HEK293 (cell line): ENCODE results near the gene CFAP45.

ENCODE experiments used
- CTCF ChIA-PET: fragments of 350-600 bp; formaldehyde crosslinking; extraction: SDS; loops from one replicate; lab custom pipeline; 2021; ENCODE audit warnings: antibody characterized with exemption; lab: Yijun Ruan, JAX
- POLR2A ChIA-PET: fragments of 300-600 bp; formaldehyde crosslinking; extraction: SDS; loops from one replicate; lab custom pipeline; 2020; ENCODE audit warnings: antibody characterized with exemption, inconsistent platforms; lab: Yijun Ruan, JAX
- H3K27ac ChIP-seq: fragments of 200-500 bp; sonication (Bioruptor generic); 2 replicates; pipeline ENCODE4 v1.5.1; 2014; ENCODE audit warnings: low read depth, low read length, control low read depth, inconsistent platforms; ENCODE audit errors: extremely low read depth
- H3K36me3 ChIP-seq, 2 experiments: fragments of 200-500 bp in 1 of 2; sonication (Bioruptor generic) in 1 of 2; 1 replicate in 1 of 2; 2 replicates in 1 of 2; pipeline ENCODE4 v1.5.1; 2014 to 2017; ENCODE audit warnings: inconsistent platforms in 2 of 2, low read length in 2 of 2; ENCODE audit not compliant: control insufficient read depth in 2 of 2, insufficient read depth in 1 of 2
- H3K4me1 ChIP-seq: fragments of 200-500 bp; sonication (Bioruptor generic); 2 replicates; pipeline ENCODE4 v1.5.1; 2014; ENCODE audit warnings: mild to moderate bottlenecking, low read length, inconsistent platforms; ENCODE audit not compliant: control insufficient read depth, insufficient read depth
- H3K4me3 ChIP-seq: 2 replicates; pipeline ENCODE4 v1.5.1; 2011; ENCODE audit warnings: low read depth, mild to moderate bottlenecking, control low read depth, low read length, moderate library complexity
- H3K9me3 ChIP-seq: fragments of 200-500 bp; sonication (Bioruptor generic); 2 replicates; pipeline ENCODE4 v1.5.1; 2014; ENCODE audit warnings: low read depth, low read length, inconsistent platforms; ENCODE audit not compliant: control insufficient read depth, insufficient read depth
- GLIS1 ChIP-seq: fragments of 450-650 bp; formaldehyde crosslinking; IDR thresholded peaks from 2 replicates; pipeline ENCODE4 v1.5.1; 2016; ENCODE audit warnings: missing biosample characterization, missing genetic modification characterization
- KLF9 ChIP-seq: fragments of 450-650 bp; formaldehyde crosslinking; IDR thresholded peaks from 2 replicates; pipeline ENCODE4 v1.5.1; 2016; ENCODE audit warnings: missing biosample characterization, missing genetic modification characterization, low read depth
- MYNN ChIP-seq: fragments of 450-650 bp; formaldehyde crosslinking; IDR thresholded peaks from 2 replicates; pipeline ENCODE4 v1.5.1; 2016; ENCODE audit warnings: missing biosample characterization, missing genetic modification characterization, borderline replicate concordance
- OSR2 ChIP-seq: fragments of 450-650 bp; formaldehyde crosslinking; IDR thresholded peaks from 2 replicates; pipeline ENCODE4 v1.5.1; 2016; ENCODE audit warnings: missing biosample characterization, missing genetic modification characterization
- OVOL3 ChIP-seq: fragments of 450-650 bp; formaldehyde crosslinking; IDR thresholded peaks from 2 replicates; pipeline ENCODE4 v1.5.1; 2016; ENCODE audit warnings: missing biosample characterization, missing genetic modification characterization
- REPIN1 ChIP-seq: fragments of 450-650 bp; formaldehyde crosslinking; IDR thresholded peaks from 2 replicates; pipeline ENCODE4 v1.5.1; 2017; ENCODE audit warnings: missing biosample characterization, missing genetic modification characterization, low read depth
- SETDB1 ChIP-seq: IDR thresholded peaks from one replicate; pipeline ENCODE4 v1.6.1; 2017; ENCODE audit warnings: mild to moderate bottlenecking, low read length, moderate library complexity, mixed read lengths; ENCODE audit not compliant: insufficient read length
- WT1 ChIP-seq: fragments of 450-650 bp; formaldehyde crosslinking; IDR thresholded peaks from 2 replicates; pipeline ENCODE4 v1.5.1; 2016; ENCODE audit warnings: missing biosample characterization, missing genetic modification characterization
- YY1 ChIP-seq: fragments of 450-650 bp; formaldehyde crosslinking; IDR thresholded peaks from 2 replicates; pipeline ENCODE4 v1.5.1; 2018; ENCODE audit warnings: missing biosample characterization, missing genetic modification characterization
- ZFHX2 ChIP-seq: fragments of 450-650 bp; formaldehyde crosslinking; conservative IDR thresholded peaks from 2 replicates; pipeline ENCODE4 v1.5.1; 2016; ENCODE audit warnings: missing biosample characterization, missing genetic modification characterization
- ZNF175 ChIP-seq: fragments of 450-650 bp; formaldehyde crosslinking; IDR thresholded peaks from 2 replicates; pipeline ENCODE4 v1.5.1; 2016; ENCODE audit warnings: missing biosample characterization, missing genetic modification characterization
- ZNF2 ChIP-seq: fragments of 450-650 bp; formaldehyde crosslinking; IDR thresholded peaks from 2 replicates; pipeline ENCODE4 v1.5.1; 2016; ENCODE audit warnings: missing biosample characterization, missing genetic modification characterization
- ZNF324 ChIP-seq: fragments of 450-650 bp; formaldehyde crosslinking; IDR thresholded peaks from 2 replicates; pipeline ENCODE4 v1.5.1; 2016; ENCODE audit warnings: missing biosample characterization, missing genetic modification characterization
- ZNF404 ChIP-seq: fragments of 450-650 bp; formaldehyde crosslinking; IDR thresholded peaks from 2 replicates; pipeline ENCODE4 v1.5.1; 2017; ENCODE audit warnings: missing biosample characterization, missing genetic modification characterization
- ZNF473 ChIP-seq: fragments of 450-650 bp; formaldehyde crosslinking; IDR thresholded peaks from 2 replicates; pipeline ENCODE4 v1.5.1; 2017; ENCODE audit warnings: missing biosample characterization, missing genetic modification characterization
- ZNF510 ChIP-seq: fragments of 450-650 bp; formaldehyde crosslinking; IDR thresholded peaks from 2 replicates; pipeline ENCODE4 v1.5.1; 2018; ENCODE audit warnings: mild to moderate bottlenecking, missing genetic modification characterization, missing biosample characterization; ENCODE audit not compliant: insufficient replicate concordance
- ZNF521 ChIP-seq: fragments of 450-650 bp; formaldehyde crosslinking; IDR thresholded peaks from 2 replicates; pipeline ENCODE4 v1.5.1; 2017; ENCODE audit warnings: missing biosample characterization, mild to moderate bottlenecking, missing genetic modification characterization
- ZNF561 ChIP-seq: fragments of 450-650 bp; IDR thresholded peaks from 2 replicates; pipeline ENCODE4 v1.5.1; 2018; ENCODE audit warnings: missing biosample characterization, missing genetic modification characterization, borderline replicate concordance
- ZNF600 ChIP-seq: fragments of 450-650 bp; formaldehyde crosslinking; IDR thresholded peaks from 2 replicates; pipeline ENCODE4 v1.5.1; 2016; ENCODE audit warnings: missing biosample characterization, missing genetic modification characterization
- ZNF624 ChIP-seq: fragments of 450-650 bp; formaldehyde crosslinking; IDR thresholded peaks from 2 replicates; pipeline ENCODE4 v1.5.1; 2017; ENCODE audit warnings: missing biosample characterization, missing genetic modification characterization
- ZNF701 ChIP-seq: fragments of 450-650 bp; formaldehyde crosslinking; IDR thresholded peaks from 2 replicates; pipeline ENCODE4 v1.5.1; 2016; ENCODE audit warnings: missing biosample characterization, missing genetic modification characterization
- ZNF768 ChIP-seq: fragments of 450-650 bp; formaldehyde crosslinking; IDR thresholded peaks from 2 replicates; pipeline ENCODE4 v1.5.1; 2018; ENCODE audit warnings: missing biosample characterization, mild to moderate bottlenecking, missing genetic modification characterization
- ZNF776 ChIP-seq: fragments of 450-650 bp; formaldehyde crosslinking; IDR thresholded peaks from 2 replicates; pipeline ENCODE4 v1.5.0; 2017; ENCODE audit warnings: missing biosample characterization, missing genetic modification characterization, borderline replicate concordance
- TF ChIP-seq, protein P1 (sequence below): fragments of 450-650 bp; formaldehyde crosslinking; IDR thresholded peaks from 2 replicates; pipeline ENCODE4 v1.5.1; 2016; ENCODE audit warnings: missing biosample characterization, missing genetic modification characterization
- TF ChIP-seq, protein P2 (sequence below): fragments of 450-650 bp; formaldehyde crosslinking; IDR thresholded peaks from 2 replicates; pipeline ENCODE4 v1.5.1; 2017; ENCODE audit warnings: missing biosample characterization, missing genetic modification characterization
- TF ChIP-seq, protein P3 (sequence below): fragments of 450-650 bp; formaldehyde crosslinking; IDR thresholded peaks from 2 replicates; pipeline ENCODE4 v1.5.1; 2016; ENCODE audit warnings: missing biosample characterization, missing genetic modification characterization, borderline replicate concordance

The CFAP45 gene

DNA sequence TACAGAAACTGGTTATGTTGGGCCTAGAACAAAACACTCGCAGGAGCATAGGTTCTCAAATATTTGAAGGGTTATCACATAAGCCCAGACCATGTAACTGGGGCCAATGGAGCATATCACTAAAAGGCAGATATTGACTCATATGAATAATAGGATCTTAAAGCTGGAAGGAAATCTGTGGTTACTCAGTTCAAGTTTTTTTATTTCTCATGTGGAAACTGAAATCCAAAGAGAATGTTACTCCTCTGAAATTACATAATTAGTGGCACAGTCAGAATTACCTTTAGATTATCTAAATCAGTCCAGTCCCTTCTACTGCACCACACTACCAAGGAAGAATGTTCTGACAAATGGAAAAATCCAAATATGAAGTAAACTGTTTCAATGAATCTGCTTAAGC is 61.2 kb downstream of the CFAP45 start:
- H3K9me3 ChIP-seq: no peaks in the 10 kb centered on the region
- H3K36me3 ChIP-seq: no peaks in the 10 kb centered on the region
- no peak overlapping the region for H3K27ac ChIP-seq
- ChIA-PET POLR2A (no interaction called here), CTCF (no interaction called here)
- H3K4me3 ChIP-seq: no peak overlapping the region
- no peaks in the 10 kb centered on the region for H3K4me1 ChIP-seq
- no peak for TF ChIP-seq OSR2 (tag by site-specific recombination)
- no peak for TF ChIP-seq ZNF510 (tag by site-specific recombination)
- no peak for TF ChIP-seq SETDB1
- no peak for TF ChIP-seq ZFHX2 (tag by site-specific recombination)
- no peak for TF ChIP-seq ZNF2 (tag by site-specific recombination)
- no peak for TF ChIP-seq REPIN1 (tag by site-specific recombination)
- TF ChIP-seq, protein P1, sequence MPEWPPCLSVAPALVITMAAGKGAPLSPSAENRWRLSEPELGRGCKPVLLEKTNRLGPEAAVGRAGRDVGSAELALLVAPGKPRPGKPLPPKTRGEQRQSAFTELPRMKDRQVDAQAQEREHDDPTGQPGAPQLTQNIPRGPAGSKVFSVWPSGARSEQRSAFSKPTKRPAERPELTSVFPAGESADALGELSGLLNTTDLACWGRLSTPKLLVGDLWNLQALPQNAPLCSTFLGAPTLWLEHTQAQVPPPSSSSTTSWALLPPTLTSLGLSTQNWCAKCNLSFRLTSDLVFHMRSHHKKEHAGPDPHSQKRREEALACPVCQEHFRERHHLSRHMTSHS: no peak
- TF ChIP-seq ZNF404 (tag by site-specific recombination): no peak
- no peak for TF ChIP-seq WT1 (tag by site-specific recombination)
- TF ChIP-seq GLIS1: no peak
- no peak for TF ChIP-seq ZNF624 (tag by site-specific recombination)

DNA sequence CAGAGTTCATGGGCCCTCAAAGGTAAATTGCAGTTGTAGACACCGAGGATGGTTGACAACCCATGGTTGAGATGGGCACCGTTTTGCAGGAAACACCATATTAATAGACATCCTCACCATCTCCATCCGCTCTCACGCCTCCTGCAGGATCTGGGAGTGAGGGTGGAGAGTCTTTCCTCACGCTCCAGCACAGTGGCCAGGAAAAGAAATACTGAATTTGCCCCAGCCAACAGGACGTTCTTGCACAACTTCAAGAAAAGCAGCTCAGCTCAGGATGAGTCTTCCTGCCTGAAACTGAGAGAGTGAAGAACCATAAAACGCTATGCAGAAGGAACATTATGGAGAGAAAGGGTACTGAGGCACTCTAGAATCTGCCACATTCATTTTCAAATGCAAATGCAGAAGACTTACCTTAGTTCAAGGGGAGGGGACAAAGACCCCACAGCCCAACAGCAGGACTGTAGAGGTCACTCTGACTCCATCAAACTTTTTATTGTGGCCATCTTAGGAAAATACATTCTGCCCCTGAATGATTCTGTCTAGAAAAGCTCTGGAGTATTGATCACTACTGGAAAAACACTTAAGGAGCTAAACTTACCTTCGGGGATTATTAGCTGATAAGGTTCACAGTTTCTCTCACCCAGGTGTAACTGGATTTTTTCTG is 64.0 kb downstream of the CFAP45 start:
- H3K4me1 ChIP-seq: no peaks in the 10 kb centered on the region
- ChIA-PET CTCF (interaction anchor here (0.6 to 2.4 kb wide), 8 partner anchors 14 to 171 kb away, joined by 3 to 15 read pairs (median 5); no protein-coding TSS in a partner anchor), POLR2A (no interaction called here)
- no peaks in the 10 kb centered on the region for H3K36me3 ChIP-seq
- TF ChIP-seq ZNF600 (tag by site-specific recombination) (no peak), YY1 (tag by site-specific recombination) (no peak), ZNF561 (tag by site-specific recombination) (no peak), ZNF768 (tag by site-specific recombination) (no peak), ZNF175 (tag by site-specific recombination) (no peak), KLF9 (no peak), MYNN (tag by site-specific recombination) (no peak), ZNF473 (tag by site-specific recombination) (no peak), ZNF521 (tag by site-specific recombination) (no peak), ZNF510 (tag by site-specific recombination) (no peak), ZNF324 (tag by site-specific recombination) (no peak), ZNF776 (no peak), ZNF701 (tag by site-specific recombination) (no peak), OVOL3 (tag by site-specific recombination) (no peak)
- TF ChIP-seq, protein P2, sequence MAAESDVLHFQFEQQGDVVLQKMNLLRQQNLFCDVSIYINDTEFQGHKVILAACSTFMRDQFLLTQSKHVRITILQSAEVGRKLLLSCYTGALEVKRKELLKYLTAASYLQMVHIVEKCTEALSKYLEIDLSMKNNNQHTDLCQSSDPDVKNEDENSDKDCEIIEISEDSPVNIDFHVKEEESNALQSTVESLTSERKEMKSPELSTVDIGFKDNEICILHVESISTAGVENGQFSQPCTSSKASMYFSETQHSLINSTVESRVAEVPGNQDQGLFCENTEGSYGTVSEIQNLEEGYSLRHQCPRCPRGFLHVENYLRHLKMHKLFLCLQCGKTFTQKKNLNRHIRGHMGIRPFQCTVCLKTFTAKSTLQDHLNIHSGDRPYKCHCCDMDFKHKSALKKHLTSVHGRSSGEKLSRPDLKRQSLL (tag by site-specific recombination): no peak
- TF ChIP-seq, protein P3, sequence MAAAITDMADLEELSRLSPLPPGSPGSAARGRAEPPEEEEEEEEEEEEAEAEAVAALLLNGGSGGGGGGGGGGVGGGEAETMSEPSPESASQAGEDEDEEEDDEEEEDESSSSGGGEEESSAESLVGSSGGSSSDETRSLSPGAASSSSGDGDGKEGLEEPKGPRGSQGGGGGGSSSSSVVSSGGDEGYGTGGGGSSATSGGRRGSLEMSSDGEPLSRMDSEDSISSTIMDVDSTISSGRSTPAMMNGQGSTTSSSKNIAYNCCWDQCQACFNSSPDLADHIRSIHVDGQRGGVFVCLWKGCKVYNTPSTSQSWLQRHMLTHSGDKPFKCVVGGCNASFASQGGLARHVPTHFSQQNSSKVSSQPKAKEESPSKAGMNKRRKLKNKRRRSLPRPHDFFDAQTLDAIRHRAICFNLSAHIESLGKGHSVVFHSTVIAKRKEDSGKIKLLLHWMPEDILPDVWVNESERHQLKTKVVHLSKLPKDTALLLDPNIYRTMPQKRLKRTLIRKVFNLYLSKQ (tag by site-specific recombination): no peak
- H3K4me3 ChIP-seq: no peak overlapping the region
- H3K27ac ChIP-seq: no peak overlapping the region
- H3K9me3 ChIP-seq: no peaks in the 10 kb centered on the region
